ENCODE data around the gene LKAAEAR1. TPM values are rescaled to one million over a fixed set of nuclear protein-coding genes. Genes with fewer than 3 reads are reported as not detected.
"Not testable (repeated sequence)": the region's sequence is repeated elsewhere in the genome, so short reads cannot be mapped to it uniquely, and the experiment has no call there.

The LKAAEAR1 gene
- total and polyA plus RNA-seq, 9 of the 15 experiments (the other 6 are each of a cell fraction or from before 2014, with no cell fraction given): not detected

DNA sequence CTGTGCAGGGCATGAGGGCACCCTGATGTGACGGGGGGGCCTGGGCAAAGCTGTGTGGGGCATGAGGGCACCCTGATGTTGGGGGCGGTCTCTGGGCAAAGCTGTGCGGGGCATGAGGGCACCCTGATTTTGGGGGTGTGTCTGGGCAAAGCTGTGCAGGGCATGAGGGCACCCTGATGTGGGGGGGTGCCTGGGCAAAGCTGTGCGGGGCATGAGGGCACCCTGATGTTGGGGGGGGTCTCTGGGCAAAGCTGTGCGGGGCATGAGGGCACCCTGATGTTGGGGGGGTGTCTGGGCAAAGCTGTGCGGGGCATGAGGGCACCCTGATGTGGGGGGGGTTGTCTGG, 33.2 kb upstream of the LKAAEAR1 start:
- H3K4me2 ChIP-seq (ENCODE audit: insufficient read depth, low read length); DNase-seq (ENCODE audit: extremely low read depth in 1 of 4, low spot score in 3 of 4); intact Hi-C loops (cut with micrococcal nuclease); H3K9me1 ChIP-seq (ENCODE audit: control insufficient read depth, insufficient read depth, low read length); POLR2A ChIA-PET; H3K9me3 ChIP-seq (replicated peaks; ENCODE audit: control insufficient read depth, insufficient read depth, low read depth, low read length); H3K79me2 ChIP-seq (ENCODE audit: control insufficient read depth, insufficient read depth, low read length); H2AFZ ChIP-seq (ENCODE audit: low read depth, low read length); BruUV-seq (replicated peaks); CTCF ChIA-PET (ENCODE audit: low intra/inter-chr PET ratio); H3K27ac ChIP-seq (ENCODE audit: extremely low read depth, low read depth, low read length); FAIRE-seq; H3K9ac ChIP-seq (ENCODE audit: insufficient read depth in 1 of 2, low read depth in 2 of 2, low read length in 2 of 2); H3K36me3 ChIP-seq (ENCODE audit: control insufficient read depth, insufficient read depth, low read length); in situ Hi-C loops (cut with MboI); ATAC-seq; H3K4me3 ChIP-seq: not testable (repeated sequence)
- TF ChIP-seq HNRNPL (IDR thresholded peaks at IDR 0.05; ENCODE audit: low read depth, low read length): peak; percentile 15; the same call in 1 of the 2 replicates
- 0% methylated on average over 2 of the region's 6 CpGs for WGBS (ENCODE audit: insufficient coverage, low coverage, missing lambda C conversion rate)
- Histone ChIP-seq H3K27me3 (ENCODE audit: control insufficient read depth in 2 of 2, insufficient read depth in 2 of 2, low read length in 2 of 2) (peaks cover 14 to 48% of the 10 kb centered on the region in 2 experiments; a peak in 4 of 5 replicates), H4K20me1 (replicated peaks; ENCODE audit: control insufficient read depth, insufficient read depth, low read length) (peaks cover 12% of the 10 kb centered on the region; the same call in 1 of the 2 replicates), H3K4me1 (replicated peaks in 1 of 2; ENCODE audit: control insufficient read depth in 2 of 2, insufficient read depth in 2 of 2, low read length in 2 of 2) (peaks cover 3 to 22% of the 10 kb centered on the region in 2 experiments; a peak in 2 of 5 replicates)

- no peak overlapping the region for H3K4me3 ChIP-seq
- peaks cover 15 to 50% of the 10 kb centered on the region in 2 experiments; a peak in 4 of 5 replicates for H3K27me3 ChIP-seq (ENCODE audit: control insufficient read depth in 2 of 2, insufficient read depth in 2 of 2, low read length in 2 of 2)
- no peak overlapping the region for H2AFZ ChIP-seq (ENCODE audit: low read depth, low read length)
- H3K9ac ChIP-seq (ENCODE audit: insufficient read depth in 1 of 2, low read depth in 2 of 2, low read length in 2 of 2): no peak overlapping the region
- TF ChIP-seq MLLT1 (IDR thresholded peaks at IDR 0.05) (no peak), ZNF395 (CRISPR knock-in tag; IDR thresholded peaks at IDR 0.05) (no peak)
- no peaks in the 10 kb centered on the region for H3K9me3 ChIP-seq (replicated peaks; ENCODE audit: control insufficient read depth, insufficient read depth, low read depth, low read length)
- in situ Hi-C loops (cut with MboI) (no loop called here), intact Hi-C loops (cut with micrococcal nuclease) (no loop called here)
- H3K79me2 ChIP-seq (ENCODE audit: control insufficient read depth, insufficient read depth, low read length): no peaks in the 10 kb centered on the region
- ChIA-PET POLR2A (interaction anchor here (1.3 kb wide), 1 partner anchor 11 kb away, joined by 3 read pairs; no protein-coding TSS in a partner anchor), CTCF (ENCODE audit: low intra/inter-chr PET ratio) (no interaction called here)
- H3K27ac ChIP-seq (ENCODE audit: extremely low read depth, low read depth, low read length): no peak overlapping the region
- peaks cover 12% of the 10 kb centered on the region; the same call in 1 of the 2 replicates for H4K20me1 ChIP-seq (replicated peaks; ENCODE audit: control insufficient read depth, insufficient read depth, low read length)
- H3K4me2 ChIP-seq (ENCODE audit: insufficient read depth, low read length): no peak overlapping the region
- no peak; the same call in 2 of the 3 replicates for ATAC-seq
- no peaks in the 10 kb centered on the region for H3K9me1 ChIP-seq (ENCODE audit: control insufficient read depth, insufficient read depth, low read length)
- no peak for DNase-seq (ENCODE audit: extremely low read depth in 1 of 4, low spot score in 3 of 4)
- no TSS peak for BruUV-seq (replicated peaks)
- peaks cover 3 to 27% of the 10 kb centered on the region in 2 experiments; a peak in 2 of 5 replicates for H3K4me1 ChIP-seq (replicated peaks in 1 of 2; ENCODE audit: control insufficient read depth in 2 of 2, insufficient read depth in 2 of 2, low read length in 2 of 2)
- FAIRE-seq: no peak
- H3K36me3 ChIP-seq (ENCODE audit: control insufficient read depth, insufficient read depth, low read length): no peaks in the 10 kb centered on the region
- 2% methylated on average over 15 of the region's 17 CpGs for WGBS (ENCODE audit: insufficient coverage, low coverage, missing lambda C conversion rate)
These were observed 32.6 kb upstream of the LKAAEAR1 start for GRCh38 chr20:64116541-64117431.

Measured in K562 (cell line).